NCI-H460 (cell line): ENCODE results near the gene MACROH2A1. TPM values are rescaled to one million over a fixed set of nuclear protein-coding genes. Genes with fewer than 3 reads are reported as not detected.
"Not testable (repeated sequence)": the region's sequence is repeated elsewhere in the genome, so short reads cannot be mapped to it uniquely, and the experiment has no call there.

Source experiments
- DNase-seq: peaks from one replicate; pipeline ENCODE4 v3.0.0-alpha.2; 2016; ENCODE audit warnings: low read depth; ENCODE audit errors: extremely low read depth
- total RNA-seq: library from RNA; depleted of rRNA; stranded (reverse); fragments of >200 nt; shearing (Covaris generic); gene quantifications from 2 replicates; pipeline ENCODE4 v1.2.3, GENCODE V29; 2014

Gene MACROH2A1
- total RNA-seq, 1 experiment from 2014 or later: 170 TPM

DNA sequence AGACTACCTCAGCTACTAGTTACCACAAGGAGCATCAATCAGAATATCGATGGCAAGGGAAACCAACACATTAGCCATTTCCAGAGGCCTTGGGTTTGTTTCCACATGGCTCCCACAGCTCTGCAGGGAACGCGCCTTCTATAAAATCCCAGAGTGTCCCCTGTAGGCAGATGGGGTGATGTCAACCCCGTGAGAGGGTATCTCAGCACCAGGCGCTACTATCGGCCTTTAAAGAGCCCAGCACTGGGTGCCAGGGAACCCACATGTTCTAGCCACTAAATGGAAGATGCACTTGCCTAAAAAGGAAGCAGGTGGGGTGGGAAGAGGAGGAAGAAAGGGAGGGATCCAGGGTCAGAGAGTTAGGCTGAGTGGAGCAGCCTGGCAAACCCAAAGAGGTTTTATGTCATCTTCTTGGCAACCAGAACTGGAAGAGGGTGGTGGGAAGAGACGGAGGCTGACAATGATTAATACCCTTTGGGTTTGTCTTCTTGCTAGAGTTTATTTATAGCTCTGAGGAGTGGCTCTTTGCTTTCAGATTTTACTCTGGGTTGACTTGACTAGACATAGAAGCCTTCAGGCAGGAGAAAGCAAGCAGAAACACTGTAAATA, 19.9 kb downstream of the MACROH2A1 start:
- no peak for DNase-seq

DNA sequence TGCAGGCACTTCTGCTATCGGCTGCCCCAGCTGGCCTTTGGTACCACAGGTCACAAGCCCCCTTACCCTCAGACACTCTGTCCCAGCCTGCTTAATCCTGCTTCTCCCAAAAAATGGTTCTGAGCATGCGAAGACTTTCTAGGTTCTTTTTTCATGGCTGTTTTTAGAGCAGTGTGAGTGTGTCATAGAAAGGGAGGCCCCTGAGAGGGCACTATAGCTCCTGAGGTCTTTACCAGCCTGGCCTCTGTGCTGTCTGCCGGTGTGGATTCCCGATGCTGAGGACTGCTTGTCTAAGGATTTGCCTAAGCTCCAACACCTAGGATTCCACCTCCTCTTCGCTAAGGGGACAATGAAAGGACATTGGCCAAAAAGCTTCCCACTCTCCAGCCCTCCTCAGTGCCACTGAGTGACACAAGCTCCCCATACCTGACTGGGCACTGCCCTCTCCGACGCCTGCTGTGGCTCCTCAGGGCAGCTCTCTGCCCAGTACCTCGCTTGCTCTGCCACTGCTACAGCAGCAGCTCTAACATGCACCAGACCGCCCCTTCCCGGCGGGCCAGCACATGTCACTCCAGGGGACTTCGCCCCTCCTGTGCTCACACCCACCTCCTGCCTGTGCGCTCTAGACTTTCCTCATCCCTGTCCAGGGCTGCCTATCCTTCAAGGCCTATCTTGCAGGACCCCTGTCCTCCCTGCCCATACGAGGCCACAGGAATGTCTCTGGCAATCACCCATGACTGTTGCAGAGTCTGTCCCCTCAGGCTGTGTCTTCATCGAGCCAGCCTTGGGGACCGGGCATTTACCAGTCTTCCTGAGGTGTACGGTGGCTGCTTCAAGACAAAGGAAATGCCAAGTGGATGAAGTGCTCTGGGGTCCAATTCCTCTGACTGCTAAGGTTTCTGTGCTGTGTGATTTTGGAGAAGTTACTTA, 21.0 kb downstream of the MACROH2A1 start:
- DNase-seq: no peak

DNA sequence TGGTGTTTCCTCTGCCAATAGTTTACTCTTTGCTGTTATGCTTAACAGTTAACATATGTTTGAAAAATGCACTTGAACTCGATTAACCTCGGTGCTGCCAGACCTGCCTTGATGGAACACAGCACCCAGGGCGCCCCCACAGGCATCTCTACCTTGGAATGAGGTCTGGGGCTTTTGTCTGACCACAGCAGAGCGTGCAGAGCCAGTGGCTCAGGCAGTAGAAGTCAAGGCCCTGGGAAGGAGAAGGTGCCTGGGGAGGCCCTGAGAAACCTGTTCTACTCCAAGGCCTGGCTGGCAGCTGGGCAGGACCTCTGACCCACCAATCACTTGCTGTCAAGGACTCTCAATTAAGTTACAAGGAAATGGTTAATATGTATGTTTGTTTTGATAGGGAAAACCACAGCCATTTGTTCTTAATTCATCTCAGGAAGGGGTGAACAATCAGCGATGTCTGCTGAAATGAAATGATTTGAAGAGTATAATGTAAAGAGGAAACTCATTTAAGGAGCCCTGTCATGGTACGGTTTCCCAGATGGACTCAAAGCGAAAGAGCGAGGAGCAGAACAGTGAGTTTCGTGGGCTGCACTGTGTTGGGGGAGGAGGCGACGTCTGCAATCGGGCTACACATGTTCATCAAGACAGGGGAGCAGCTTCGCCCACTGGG, 21.9 kb downstream of the MACROH2A1 start:
- DNase-seq: no peak

DNA sequence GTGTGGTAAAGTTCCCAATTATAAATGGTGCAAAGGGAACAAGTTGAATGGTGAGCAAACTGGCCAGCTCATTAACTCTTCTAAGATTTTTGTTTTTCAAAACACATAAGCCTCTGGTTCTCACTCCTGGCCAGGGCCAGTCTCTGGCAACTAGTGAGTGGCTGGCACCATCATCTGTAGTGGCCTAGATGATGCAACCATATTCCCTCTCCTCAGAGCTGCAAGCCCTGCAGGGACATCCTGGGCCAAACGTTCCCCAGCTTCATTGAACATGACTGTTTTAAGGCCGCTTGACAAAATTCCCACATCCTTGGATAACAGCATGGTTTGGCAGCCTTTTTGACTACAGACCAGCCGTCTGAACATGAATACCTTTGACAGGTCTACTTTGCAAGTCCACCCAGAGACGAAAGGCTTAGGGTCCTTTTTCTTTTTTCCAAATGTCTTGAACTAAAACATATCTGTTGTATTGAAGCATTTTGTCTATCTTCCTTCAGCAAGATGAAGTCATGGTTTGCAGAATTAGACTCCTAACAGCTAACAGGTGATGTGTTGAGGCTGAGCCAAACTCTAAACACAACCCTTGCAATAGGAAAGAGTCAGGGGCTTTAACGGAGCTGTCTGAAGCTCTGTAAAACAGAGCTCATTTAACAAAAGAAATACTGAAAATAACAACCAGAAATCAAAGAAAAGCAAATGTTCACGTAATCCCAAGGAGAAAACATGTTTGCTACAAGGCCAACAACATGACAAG, 23.8 kb downstream of the MACROH2A1 start:
- no peak for DNase-seq

DNA sequence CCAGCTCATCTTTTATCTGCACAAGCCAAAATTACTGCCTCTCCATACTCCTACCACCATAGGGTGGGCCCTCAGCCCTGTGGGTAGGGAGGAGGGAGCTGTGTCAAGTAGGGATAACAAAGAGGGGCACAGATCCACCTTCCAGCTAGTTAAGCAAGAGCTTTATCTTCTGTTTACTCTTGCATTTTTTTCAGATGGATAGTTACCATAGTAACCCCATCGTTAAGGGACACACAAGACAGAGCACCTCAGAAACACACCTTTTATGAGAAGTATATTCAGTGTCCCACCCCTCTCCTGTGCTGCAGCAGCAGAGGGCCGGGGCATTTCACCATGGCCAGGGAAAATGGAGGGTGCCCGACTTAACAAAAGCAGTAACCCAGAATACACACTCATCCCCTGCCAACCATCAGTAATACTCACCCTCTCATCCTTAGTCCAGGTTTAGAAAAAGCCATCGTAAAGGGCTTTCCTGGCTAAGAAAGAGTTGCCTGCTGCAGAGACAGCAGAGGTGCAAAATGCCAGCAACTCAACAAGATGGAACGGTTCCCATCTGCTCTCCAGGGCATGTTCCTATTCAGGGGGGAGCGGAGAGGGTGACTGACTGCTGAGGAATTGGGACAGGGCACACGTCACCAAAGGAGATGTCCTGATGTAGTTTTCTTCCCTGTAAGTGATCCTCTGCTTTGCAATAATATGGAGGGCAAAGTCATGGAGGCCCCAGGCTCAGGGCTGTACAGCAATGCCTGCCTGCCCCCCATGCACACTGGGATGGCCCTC, 25.1 kb downstream of the MACROH2A1 start:
- no peak for DNase-seq

DNA sequence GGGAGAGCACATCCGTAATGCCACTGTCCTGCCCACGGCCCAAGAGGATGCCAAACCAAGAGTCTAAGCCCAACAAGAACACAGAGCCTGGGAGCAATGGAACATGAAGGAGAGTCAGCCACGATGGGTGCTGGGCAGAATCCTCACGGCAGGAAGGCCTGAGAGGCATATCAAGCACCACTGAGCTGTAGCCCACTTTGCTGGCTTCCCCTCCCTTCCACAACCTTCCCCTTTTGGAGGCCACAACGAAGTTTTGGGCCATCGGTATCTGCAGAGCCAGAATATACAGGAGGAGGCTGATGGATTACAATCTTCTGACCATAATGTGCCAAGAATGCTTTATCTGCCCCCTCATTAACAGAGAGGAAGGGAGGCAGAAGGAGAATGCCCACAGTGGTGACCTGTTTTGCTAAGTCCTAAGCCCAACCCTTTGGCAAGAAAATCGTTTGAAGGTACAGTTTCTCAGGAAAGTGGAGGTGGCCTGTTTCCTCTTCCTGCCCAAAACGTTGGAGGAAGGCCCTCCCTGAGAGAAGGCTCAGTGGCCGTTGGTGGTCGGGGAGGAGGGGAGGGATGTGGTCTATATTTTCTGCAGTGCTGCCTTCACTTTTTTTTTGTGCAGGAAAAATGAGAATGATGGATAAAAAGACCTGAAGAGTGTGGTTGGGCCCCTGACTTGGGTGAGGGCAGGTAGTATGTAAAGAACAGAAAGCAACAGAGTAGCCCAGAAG, 26.2 kb downstream of the MACROH2A1 start:
- DNase-seq: no peak

DNA sequence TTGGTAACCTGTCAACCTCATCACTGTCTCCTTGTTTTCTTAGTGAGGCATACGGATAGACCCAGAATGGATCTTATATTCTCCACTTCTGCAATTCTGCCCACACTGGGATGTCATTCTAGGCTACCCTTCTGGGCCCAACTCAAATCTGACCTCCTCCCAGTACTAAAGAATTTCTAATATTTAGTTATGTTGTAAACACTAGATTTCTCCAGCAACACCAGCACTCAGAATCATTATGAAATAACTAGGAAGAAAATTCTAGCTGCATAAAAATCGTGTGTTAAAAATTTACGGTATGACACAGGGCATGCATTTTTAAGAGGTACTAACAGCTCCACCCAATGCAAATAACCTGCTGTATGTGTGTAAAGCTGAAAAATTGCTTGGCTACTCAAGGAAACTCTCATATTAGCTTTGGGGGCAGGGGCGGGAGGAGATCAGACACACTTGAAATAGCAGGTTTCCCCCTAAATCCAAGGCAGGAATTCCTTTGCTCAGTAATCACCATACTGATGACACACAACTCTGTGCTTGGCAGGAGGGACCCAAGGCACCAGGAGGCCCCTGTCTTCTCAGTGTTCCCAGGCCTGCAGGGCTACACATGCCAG, 27.3 kb downstream of the MACROH2A1 start:
- no peak for DNase-seq

DNA sequence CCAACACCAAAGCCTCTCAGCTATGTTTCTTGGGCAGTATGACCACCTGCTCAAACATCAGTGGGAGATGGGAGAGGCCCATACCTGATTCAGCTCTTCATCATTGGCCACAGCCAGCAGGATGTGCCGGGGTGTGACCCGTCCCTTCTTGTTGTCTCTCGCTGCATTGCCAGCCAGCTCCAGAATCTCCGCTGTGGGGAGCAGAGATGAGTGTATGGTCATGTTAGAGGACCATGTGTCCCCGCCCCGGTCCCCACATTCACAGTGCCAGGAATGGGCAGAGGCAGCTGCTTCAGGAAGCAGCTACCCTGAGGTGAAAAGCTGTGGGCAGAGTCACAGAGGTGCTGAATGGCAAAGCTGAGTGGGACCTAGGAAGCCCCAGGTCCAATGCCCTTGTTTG, 29.1 kb downstream of the MACROH2A1 start:
- DNase-seq: no peak

DNA sequence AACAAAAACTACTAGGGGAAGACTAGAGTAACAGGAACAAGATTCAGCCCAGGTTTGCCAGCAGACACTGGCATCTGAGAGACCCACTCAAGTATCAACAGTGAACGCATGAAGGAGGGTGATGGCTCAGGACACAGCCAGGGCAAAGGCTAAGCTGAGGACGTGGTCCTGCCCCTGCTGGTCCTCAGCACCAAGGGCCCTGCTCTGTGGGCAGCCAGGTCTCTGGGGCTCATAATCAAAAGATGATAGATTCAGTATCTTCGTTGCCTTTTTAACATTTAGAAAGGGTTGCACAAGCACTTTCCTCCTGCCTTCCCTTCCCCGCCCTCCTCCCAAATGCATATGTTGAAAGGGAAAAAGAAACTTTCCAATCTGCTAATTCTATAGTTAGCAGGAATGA, 31.5 kb downstream of the MACROH2A1 start:
- DNase-seq: no peak

DNA sequence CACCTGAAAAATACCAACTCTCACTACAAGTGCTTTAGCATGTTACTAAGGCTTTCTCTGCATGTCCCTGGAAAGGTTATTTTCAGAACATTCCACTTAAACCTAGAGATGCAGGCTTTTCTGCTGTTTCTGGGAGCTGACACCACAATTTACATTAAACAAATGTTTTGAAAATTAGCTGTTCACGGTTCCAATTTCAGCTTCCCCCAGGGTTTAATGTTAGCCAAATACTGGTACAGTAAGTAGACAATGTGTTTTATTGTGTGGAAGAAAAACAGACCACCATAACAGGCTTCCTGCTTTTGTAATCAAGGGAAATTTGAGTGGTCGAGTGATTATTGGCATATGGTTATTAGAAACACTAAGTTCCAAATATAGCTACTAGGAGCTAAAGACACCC, 32.0 kb downstream of the MACROH2A1 start:
- DNase-seq: no peak

DNA sequence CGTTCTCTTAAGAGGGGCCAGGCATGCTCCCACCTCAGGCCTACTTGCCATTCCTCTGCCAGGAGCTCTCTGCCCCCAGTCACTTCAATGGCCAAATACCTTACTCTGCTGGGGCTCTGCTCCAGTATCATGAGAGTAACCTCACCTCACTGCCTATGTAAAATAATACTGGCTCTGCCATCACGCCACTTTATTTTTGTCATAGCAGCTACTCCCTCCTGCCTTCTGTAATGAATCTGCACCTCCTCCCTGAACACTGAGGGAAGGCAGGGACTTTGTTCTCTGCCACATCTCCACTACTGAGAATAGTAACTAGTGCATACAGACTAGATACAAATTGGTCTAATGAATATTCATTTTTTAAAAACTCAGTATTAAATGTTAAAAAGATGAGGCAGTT, 33.8 kb downstream of the MACROH2A1 start:
- DNase-seq: no peak

DNA sequence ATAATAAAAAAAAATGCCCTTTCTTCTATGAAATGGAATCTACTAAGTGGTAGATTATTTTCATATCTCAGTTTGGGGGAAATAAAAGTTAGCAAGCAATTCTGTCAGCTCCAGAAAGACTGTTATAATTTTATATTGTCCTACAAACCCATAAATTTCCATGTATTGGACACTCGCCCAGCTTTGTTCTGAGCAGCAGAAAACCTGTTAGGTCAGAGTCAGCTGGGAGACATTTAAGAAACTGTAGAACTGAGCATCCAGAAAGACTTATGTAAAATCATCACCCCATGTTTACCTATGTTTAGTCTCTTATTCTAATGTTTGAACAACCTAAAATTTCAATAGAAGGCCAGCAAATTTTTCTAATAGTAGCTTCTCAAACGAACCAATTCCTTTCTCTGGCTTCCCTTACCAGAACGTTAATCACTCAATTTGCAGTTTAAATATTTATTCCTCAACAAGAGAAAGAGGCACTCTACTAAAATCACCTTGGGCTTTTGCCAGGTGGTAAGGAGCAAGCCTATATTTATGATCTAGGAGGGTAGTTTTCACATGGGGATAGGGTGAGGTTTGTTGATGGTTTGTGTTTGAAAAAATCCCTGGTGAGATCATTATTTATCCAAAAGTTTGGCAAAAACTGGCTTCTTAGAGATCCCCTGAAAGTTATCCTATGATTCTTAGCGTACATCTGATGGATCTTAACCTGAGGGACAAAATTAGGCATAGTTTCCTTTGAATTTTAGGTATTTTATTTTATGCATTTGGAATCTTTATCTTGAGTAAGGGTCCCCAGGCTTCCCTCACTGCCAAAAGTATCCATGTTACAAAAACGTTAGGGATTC, 34.4 kb downstream of the MACROH2A1 start:
- DNase-seq: no peak

DNA sequence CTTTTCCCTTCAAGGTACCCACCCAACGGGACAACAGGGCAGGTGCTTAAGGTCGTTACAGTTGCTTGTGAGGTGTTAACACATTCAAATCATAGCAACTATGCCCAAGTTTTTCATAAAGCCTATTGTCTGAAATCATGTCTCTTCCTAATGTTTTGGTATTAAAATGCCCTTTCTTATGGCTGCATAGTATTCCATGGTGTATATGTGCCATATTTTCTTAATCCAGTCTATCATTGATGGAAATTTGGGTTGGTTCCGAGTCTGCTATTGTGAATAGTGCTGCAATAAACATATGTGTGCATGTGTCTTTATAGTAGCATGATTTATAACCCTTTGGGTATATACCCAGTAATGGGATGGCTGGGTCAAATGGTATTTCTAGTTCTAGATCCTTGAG, 35.7 kb downstream of the MACROH2A1 start:
- not testable (repeated sequence) for DNase-seq

DNA sequence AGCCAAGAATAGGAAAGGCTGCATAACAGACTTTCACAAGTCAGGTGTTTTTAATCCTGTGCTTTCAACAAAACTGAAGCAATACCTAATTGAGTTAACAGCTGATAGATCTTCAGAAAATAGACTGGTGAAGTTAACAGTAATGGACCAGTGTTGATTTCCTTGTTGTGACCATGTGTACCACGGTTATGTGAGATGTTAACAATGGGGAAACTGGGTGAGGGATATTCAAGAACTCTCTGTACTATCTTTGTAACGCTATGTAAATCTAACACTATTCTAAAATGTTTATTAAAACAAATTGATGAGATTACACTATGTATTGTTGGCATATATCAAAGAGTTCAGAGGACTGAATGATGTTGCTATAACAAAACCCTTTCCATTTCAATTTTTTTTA, 36.9 kb downstream of the MACROH2A1 start:
- DNase-seq: no peak

DNA sequence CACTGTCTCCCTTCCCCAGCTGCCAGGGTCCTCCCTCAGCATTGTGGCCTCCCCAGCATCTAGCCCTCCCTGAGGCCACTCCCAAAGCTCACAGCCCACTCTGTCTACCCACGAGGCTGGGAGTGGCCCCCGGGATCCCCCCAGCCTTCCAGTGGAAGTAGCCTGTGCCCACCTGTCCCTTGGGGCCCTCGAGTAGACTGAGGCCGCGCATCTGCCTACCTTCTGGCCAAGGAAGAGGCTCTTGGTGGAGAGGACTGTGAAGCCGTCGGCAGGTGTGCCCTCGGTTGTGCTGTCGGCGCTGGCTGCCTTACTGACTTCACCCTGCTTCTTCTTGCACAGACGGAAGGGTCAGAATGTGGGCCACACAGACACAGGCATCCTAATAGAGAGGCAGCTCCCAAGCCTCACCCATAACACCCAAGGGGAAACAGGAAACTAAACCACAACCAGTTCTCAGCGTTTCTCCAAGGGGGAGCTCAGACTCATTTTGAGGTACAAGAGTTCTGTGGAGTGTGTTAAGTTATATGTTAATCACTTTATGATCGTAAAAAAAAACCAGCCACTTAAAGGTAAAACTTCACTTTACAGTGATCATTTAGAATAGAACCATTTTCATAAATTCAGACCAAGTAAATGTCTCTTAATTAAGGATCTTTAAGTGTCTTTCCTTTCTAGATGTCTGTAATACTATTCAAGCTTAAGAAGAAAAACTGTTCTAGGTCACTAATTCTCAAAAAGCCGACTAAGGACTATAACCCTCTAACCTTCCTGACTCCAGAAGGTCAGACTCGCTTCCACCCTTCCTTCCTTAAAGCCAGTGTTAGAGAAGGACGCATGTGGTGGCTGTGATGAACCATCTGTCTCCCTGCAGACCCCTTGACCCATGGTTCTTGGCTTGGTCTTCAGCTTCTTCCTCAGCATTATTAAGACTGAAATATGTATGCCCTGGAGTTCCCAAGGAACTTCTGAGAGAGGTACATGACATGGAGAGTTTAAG, 38.5 kb downstream of the MACROH2A1 start:
- no peak for DNase-seq

DNA sequence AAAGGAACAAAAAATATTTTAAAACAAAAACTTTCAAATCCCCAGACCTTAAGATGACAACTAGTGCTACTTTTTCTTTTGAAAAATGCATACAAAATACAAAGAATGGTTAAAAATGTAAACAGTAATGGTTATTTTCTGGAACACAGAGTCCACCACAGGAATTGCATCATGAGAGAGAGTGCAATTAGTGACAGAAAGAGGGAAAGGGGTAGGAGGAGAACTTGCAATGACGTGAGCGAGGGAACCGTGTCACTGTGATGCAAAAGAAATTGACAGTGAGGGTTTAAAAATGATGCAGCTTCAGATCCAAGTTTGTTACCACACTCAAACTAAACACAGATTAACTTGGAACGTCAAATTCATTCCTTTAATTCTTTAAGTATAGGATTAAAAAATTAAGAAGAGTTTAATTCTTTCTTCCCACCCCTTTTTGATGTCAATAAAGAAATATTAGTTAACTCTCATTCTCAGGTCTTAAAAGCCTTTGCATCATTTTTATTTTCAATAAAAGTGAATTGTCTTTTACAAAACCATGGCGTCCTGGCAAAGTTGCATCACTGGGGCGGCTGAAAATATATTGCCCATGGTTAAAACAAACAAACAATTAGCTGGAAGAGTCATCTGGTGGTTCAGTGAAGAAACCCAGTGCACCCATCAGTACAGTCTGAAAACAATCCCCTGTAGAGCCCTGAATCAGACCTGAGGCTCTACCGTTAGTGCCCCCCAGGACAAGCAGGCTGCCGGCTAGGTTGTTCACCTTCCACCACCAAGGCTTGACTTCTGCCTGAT, 39.5 kb downstream of the MACROH2A1 start:
- DNase-seq: no peak
